Hepatocyte (in vitro differentiated cells): ENCODE results near the gene FILIP1. TPM values are rescaled to one million over a fixed set of nuclear protein-coding genes. Genes with fewer than 3 reads are reported as not detected.

Experiments used
- DNase-seq: peaks from one replicate; pipeline ENCODE4 v3.0.0-alpha.2; 2016; ENCODE audit warnings: low spot score
- H2AFZ ChIP-seq: fragments of 200-600 bp; sonication (generic); 2 replicates; pipeline ENCODE4 v1.6.0; 2016; ENCODE audit warnings: antibody characterized with exemption, mild to moderate bottlenecking
- H3K27ac ChIP-seq: fragments of 200-600 bp; sonication (generic); 2 replicates; pipeline ENCODE4 v1.5.1; 2016; ENCODE audit warnings: mild to moderate bottlenecking
- H3K27me3 ChIP-seq: fragments of 200-600 bp; sonication (generic); 2 replicates; pipeline ENCODE4 v1.6.1; 2016
- H3K36me3 ChIP-seq: fragments of 200-600 bp; sonication (generic); replicated peaks from 2 replicates; pipeline ENCODE4 v1.5.1; 2016; ENCODE audit warnings: low read depth; ENCODE audit not compliant: insufficient read depth
- H3K4me1 ChIP-seq: fragments of 200-600 bp; sonication (generic); 2 replicates; pipeline ENCODE4 v1.5.1; 2016; ENCODE audit warnings: mild to moderate bottlenecking, moderate library complexity; ENCODE audit not compliant: insufficient read depth
- H3K4me2 ChIP-seq: fragments of 200-600 bp; sonication (generic); 2 replicates; pipeline ENCODE4 v1.6.0; 2016
- H3K4me3 ChIP-seq: fragments of 200-600 bp; sonication (generic); 2 replicates; pipeline ENCODE4 v1.5.1; 2016; ENCODE audit warnings: mild to moderate bottlenecking
- H3K79me2 ChIP-seq: fragments of 200-600 bp; sonication (generic); 2 replicates; pipeline ENCODE4 v1.6.0; 2017; ENCODE audit warnings: mild to moderate bottlenecking
- H3K9me2 ChIP-seq: fragments of 200-600 bp; sonication (generic); replicated peaks from 2 replicates; pipeline ENCODE4 v1.6.0; 2017; ENCODE audit warnings: mild to moderate bottlenecking; ENCODE audit not compliant: insufficient read depth
- H3K9me3 ChIP-seq: fragments of 200-600 bp; sonication (generic); 2 replicates; pipeline ENCODE4 v1.5.1; 2016; ENCODE audit warnings: low read depth, mild to moderate bottlenecking
- H4K20me1 ChIP-seq: fragments of 200-600 bp; sonication (generic); 2 replicates; pipeline ENCODE4 v1.6.0; 2016; ENCODE audit warnings: mild to moderate bottlenecking; ENCODE audit not compliant: insufficient read depth, poor library complexity, severe bottlenecking
- EZH2 ChIP-seq: fragments of 200-600 bp; sonication (generic); IDR thresholded peaks from 2 replicates; pipeline ENCODE4 v1.6.1; 2016; ENCODE audit warnings: antibody characterized with exemption, mild to moderate bottlenecking, borderline replicate concordance
- EZH2phosphoT487 ChIP-seq: fragments of 200-600 bp; sonication (generic); IDR thresholded peaks from one replicate; pipeline ENCODE4 v1.6.1; 2018; ENCODE audit warnings: antibody characterized with exemption, mild to moderate bottlenecking, low read depth, moderate library complexity; ENCODE audit not compliant: unreplicated experiment, severe bottlenecking
- WGBS: methylation state at CpG from one replicate; pipeline ENCODE4 v1.1.6; 2016; ENCODE audit warnings: low lambda C conversion rate; ENCODE audit errors: missing lambda C conversion rate; 5-methylcytosine and 5-hydroxymethylcytosine counted together
- polyA plus RNA-seq: library from polyadenylated mRNA; unstranded; fragments of >200 nt; fragmentation: Nextera tagmentation; extraction: Ambion mirVana; gene quantifications from 2 replicates; pipeline ENCODE4 v1.2.1, GENCODE V29; 2016
- total RNA-seq: library from RNA; depleted of rRNA; stranded (reverse); fragments of >200 nt; gene quantifications from 2 replicates; pipeline ENCODE4 v1.2.3, GENCODE V29; 2014
- TF ChIP-seq, protein P1 (sequence below): fragments of 200-600 bp; sonication (generic); IDR thresholded peaks from 2 replicates; pipeline ENCODE4 v1.5.1; 2016; ENCODE audit warnings: antibody characterized with exemption, mild to moderate bottlenecking; ENCODE audit not compliant: poor library complexity

Gene FILIP1
- total and polyA plus RNA-seq, 2 experiments from 2014 or later = 4.1 to 6.0 TPM

DNA sequence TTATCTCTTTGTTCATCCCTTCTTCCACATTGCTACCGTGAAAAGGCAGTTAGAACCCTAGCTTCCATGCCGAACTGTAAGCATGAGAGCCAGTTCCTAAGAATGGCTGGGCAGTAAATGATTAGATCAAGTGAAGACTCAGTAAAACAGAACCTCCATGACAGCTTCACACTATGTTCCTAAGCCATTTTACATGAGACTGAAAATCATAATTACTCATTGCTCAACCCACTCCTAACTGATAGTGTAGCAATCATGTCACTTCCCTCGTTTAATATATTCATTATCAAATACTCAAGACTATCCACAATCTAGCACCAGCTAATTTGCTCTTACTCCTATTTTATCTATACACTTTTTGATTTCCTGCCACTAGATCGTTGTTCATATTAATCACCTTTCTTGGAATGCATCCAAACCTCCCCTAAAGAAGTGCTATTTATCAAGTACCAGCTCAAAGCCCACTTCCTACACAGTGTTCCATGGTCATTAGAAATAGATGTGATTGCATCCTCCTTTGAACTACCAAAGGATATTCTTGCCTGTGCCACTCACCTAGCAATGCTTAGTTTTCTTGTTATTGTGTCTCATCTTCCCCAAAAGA is 215.0 kb downstream of the FILIP1 start:
- H3K79me2 ChIP-seq = peaks cover 100% of the 10 kb centered on the region
- peaks cover 25% of the 10 kb centered on the region for H3K4me1 ChIP-seq

DNA sequence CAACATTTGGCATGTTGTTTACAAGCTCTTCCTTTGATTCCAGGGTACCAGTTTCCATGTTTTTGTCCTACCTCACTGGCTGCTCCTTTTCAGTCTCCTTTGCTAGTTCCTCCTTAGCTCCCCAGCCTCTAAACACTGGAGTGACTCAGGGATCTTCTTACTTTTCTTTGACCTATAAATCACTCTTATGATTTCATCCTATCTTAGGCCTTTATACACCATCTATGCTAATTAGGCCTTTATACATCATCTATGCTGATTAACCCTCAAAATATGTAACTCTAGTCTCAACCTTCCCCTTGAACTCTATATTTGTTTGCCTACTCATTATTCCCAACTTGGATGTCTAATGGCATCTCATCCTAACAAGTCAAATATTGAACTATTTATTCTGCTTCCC is 218.5 kb downstream of the FILIP1 start:
- H3K4me1 ChIP-seq = peaks cover 2% of the 10 kb centered on the region
- H3K9me2 ChIP-seq = no peaks in the 10 kb centered on the region
- H3K9me3 ChIP-seq = no peaks in the 10 kb centered on the region
- DNase-seq = no peak
- H3K4me3 ChIP-seq = no peak overlapping the region
- H3K36me3 ChIP-seq = no peaks in the 10 kb centered on the region
- no peaks in the 10 kb centered on the region for H3K27me3 ChIP-seq
- peaks cover 35% of the 10 kb centered on the region for H4K20me1 ChIP-seq
- peaks cover 100% of the 10 kb centered on the region for H3K79me2 ChIP-seq
- H3K27ac ChIP-seq = no peak overlapping the region
- no peak overlapping the region for H2AFZ ChIP-seq
- H3K4me2 ChIP-seq = no peak overlapping the region
- no peak for TF ChIP-seq EZH2
- no peak for TF ChIP-seq EZH2phosphoT487
- TF ChIP-seq, protein P1, sequence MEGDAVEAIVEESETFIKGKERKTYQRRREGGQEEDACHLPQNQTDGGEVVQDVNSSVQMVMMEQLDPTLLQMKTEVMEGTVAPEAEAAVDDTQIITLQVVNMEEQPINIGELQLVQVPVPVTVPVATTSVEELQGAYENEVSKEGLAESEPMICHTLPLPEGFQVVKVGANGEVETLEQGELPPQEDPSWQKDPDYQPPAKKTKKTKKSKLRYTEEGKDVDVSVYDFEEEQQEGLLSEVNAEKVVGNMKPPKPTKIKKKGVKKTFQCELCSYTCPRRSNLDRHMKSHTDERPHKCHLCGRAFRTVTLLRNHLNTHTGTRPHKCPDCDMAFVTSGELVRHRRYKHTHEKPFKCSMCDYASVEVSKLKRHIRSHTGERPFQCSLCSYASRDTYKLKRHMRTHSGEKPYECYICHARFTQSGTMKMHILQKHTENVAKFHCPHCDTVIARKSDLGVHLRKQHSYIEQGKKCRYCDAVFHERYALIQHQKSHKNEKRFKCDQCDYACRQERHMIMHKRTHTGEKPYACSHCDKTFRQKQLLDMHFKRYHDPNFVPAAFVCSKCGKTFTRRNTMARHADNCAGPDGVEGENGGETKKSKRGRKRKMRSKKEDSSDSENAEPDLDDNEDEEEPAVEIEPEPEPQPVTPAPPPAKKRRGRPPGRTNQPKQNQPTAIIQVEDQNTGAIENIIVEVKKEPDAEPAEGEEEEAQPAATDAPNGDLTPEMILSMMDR = no peak

More for the DNA sequence above, 215.0 kb downstream of the FILIP1 start:
- no peak overlapping the region for H3K4me3 ChIP-seq
- H3K9me2 ChIP-seq = no peaks in the 10 kb centered on the region
- 67% methylated on average over 4 of the region's 4 CpGs for WGBS
- no peak overlapping the region for H3K27ac ChIP-seq
- no peak overlapping the region for H2AFZ ChIP-seq
- no peaks in the 10 kb centered on the region for H3K27me3 ChIP-seq
- no peak for DNase-seq
- TF ChIP-seq EZH2phosphoT487 = no peak
- TF ChIP-seq EZH2 = no peak
- TF ChIP-seq, protein P1 = no peak
- no peaks in the 10 kb centered on the region for H3K36me3 ChIP-seq
- H3K4me2 ChIP-seq = no peak overlapping the region
- peaks cover 67% of the 10 kb centered on the region for H4K20me1 ChIP-seq
- no peaks in the 10 kb centered on the region for H3K9me3 ChIP-seq

DNA sequence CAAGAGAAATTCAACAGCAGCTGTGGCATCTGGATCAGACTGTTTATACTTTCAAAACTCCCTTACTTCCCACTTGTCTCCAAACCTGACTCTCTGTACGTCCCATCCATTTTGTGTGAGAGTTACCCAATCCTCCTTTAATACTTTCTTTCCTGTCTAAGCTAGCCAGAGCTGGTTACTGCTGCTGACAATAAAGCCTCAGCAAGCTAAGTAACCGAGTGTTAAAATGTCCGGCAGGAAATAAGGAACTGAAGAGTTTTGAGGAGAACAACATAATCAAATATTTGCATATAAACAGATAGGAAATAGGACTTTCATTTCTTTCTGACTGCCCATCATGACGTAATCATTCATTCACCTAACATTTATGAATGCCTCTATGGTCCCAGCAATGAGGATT is 220.6 kb downstream of the FILIP1 start:
- Histone ChIP-seq H3K27me3 (no peaks in the 10 kb centered on the region), H3K4me1 (peaks cover 5% of the 10 kb centered on the region), H3K9me3 (no peaks in the 10 kb centered on the region), H3K4me2 (peak overlapping the region; percentile 21), H4K20me1 (peaks cover 19% of the 10 kb centered on the region), H3K36me3 (no peaks in the 10 kb centered on the region), H2AFZ (no peak overlapping the region), H3K4me3 (no peak overlapping the region), H3K27ac (peak overlapping the region; percentile 77), H3K9me2 (no peaks in the 10 kb centered on the region), H3K79me2 (peaks cover 97% of the 10 kb centered on the region)
- no peak for DNase-seq
- 86% methylated on average over 4 of the region's 4 CpGs for WGBS
- TF ChIP-seq, protein P1 = no peak
- no peak for TF ChIP-seq EZH2
- TF ChIP-seq EZH2phosphoT487 = no peak
